Measurements from ENCODE around the gene EMC9. TPM values are rescaled to one million over a fixed set of nuclear protein-coding genes. Genes with fewer than 3 reads are reported as not detected.

Gene EMC9
- total RNA-seq, 1 experiment from 2014 or later: 49.2 TPM

GRCh38 chr14:24189059-24189375, 47.6 kb upstream of the EMC9 start:
- H3K4me1 Mint-ChIP-seq (ENCODE audit: insufficient read depth, unreplicated experiment): peaks cover 15% of the 10 kb centered on the region
- TF ChIP-seq, protein P1, sequence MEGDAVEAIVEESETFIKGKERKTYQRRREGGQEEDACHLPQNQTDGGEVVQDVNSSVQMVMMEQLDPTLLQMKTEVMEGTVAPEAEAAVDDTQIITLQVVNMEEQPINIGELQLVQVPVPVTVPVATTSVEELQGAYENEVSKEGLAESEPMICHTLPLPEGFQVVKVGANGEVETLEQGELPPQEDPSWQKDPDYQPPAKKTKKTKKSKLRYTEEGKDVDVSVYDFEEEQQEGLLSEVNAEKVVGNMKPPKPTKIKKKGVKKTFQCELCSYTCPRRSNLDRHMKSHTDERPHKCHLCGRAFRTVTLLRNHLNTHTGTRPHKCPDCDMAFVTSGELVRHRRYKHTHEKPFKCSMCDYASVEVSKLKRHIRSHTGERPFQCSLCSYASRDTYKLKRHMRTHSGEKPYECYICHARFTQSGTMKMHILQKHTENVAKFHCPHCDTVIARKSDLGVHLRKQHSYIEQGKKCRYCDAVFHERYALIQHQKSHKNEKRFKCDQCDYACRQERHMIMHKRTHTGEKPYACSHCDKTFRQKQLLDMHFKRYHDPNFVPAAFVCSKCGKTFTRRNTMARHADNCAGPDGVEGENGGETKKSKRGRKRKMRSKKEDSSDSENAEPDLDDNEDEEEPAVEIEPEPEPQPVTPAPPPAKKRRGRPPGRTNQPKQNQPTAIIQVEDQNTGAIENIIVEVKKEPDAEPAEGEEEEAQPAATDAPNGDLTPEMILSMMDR (IDR thresholded peaks at IDR 0.05; ENCODE audit: unreplicated experiment): no peak
- DNase-seq (ENCODE audit: unreplicated experiment): no peak
- peak overlapping the region; percentile 84 for H3K27ac Mint-ChIP-seq (ENCODE audit: low read depth, unreplicated experiment)
- H3K36me3 Mint-ChIP-seq (ENCODE audit: insufficient read depth, unreplicated experiment): peaks cover 61% of the 10 kb centered on the region
- peak overlapping the region; percentile 81 for H3K4me3 Mint-ChIP-seq (ENCODE audit: unreplicated experiment)
- POLR2A ChIA-PET: interaction anchor here (0.6 to 4.0 kb wide), 22 partner anchors 9 to 868 kb away, joined by 3 to 27 read pairs (median 4); partner anchors contain the start of genes CHMP4A, CIDEB, DCAF11 and EMC9
- BruUV-seq (replicated peaks): no TSS peak
- CTCF ChIA-PET: interaction anchor here (0.6 to 7.0 kb wide), 7 partner anchors 10 to 121 kb away, joined by 3 to 51 read pairs (median 3); partner anchors contain the start of genes IRF9, LTB4R2 and REC8
- no peaks in the 10 kb centered on the region for H3K27me3 Mint-ChIP-seq (ENCODE audit: insufficient read depth, unreplicated experiment)
- intact Hi-C loops (cut with micrococcal nuclease): loop anchor here (2.0 kb wide), 1 partner anchor 24 kb away; the partner anchor contains the start of gene CHMP4A
- H3K9me3 Mint-ChIP-seq (ENCODE audit: unreplicated experiment): no peaks in the 10 kb centered on the region

- Mint-ChIP-seq H3K27ac (ENCODE audit: low read depth, unreplicated experiment) (peak within 1 kb of the TSS; percentile 84), H3K9me3 (ENCODE audit: unreplicated experiment) (no peaks in the 10 kb centered on the region), H3K36me3 (ENCODE audit: insufficient read depth, unreplicated experiment) (peaks cover 60% of the 10 kb centered on the region), H3K4me1 (ENCODE audit: insufficient read depth, unreplicated experiment) (peaks cover 12% of the 10 kb centered on the region), H3K27me3 (ENCODE audit: insufficient read depth, unreplicated experiment) (no peaks in the 10 kb centered on the region), H3K4me3 (ENCODE audit: unreplicated experiment) (peak within 1 kb of the TSS; percentile 81)
- BruUV-seq (replicated peaks): TSS peak; percentile 56
- ChIA-PET CTCF (interaction anchor here (0.6 to 7.0 kb wide), 8 partner anchors 9 to 122 kb away, joined by 3 to 51 read pairs (median 3); partner anchors contain the start of genes IRF9, LTB4R2 and REC8), POLR2A (interaction anchor here (0.6 to 4.0 kb wide), 22 partner anchors 9 to 867 kb away, joined by 3 to 27 read pairs (median 4); partner anchors contain the start of genes CHMP4A, CIDEB, DCAF11 and EMC9)
- TF ChIP-seq, protein P1 (IDR thresholded peaks at IDR 0.05; ENCODE audit: unreplicated experiment): no peak
- DNase-seq (ENCODE audit: unreplicated experiment): peak; percentile 97
- intact Hi-C loops (cut with micrococcal nuclease): loop anchor here (2.0 kb wide), 1 partner anchor 24 kb away; the partner anchor contains the start of gene CHMP4A
Observed at GRCh38 chr14:24188251-24189058, 47.1 kb upstream of the EMC9 start, which contains the start of gene IPO4. IPO4 (minus strand) TSS chr14:24188816; CDS start chr14:24188787, 29 bp downstream.

- CTCF ChIA-PET: interaction anchor here (0.5 to 7.0 kb wide), 6 partner anchors 11 to 1234 kb away, joined by 3 to 51 read pairs (median 4); partner anchors contain the start of gene IRF9
- Mint-ChIP-seq H3K27me3 (ENCODE audit: insufficient read depth, unreplicated experiment) (no peaks in the 10 kb centered on the region), H3K27ac (ENCODE audit: low read depth, unreplicated experiment) (peak overlapping the region; percentile 84), H3K9me3 (ENCODE audit: unreplicated experiment) (no peaks in the 10 kb centered on the region), H3K4me1 (ENCODE audit: insufficient read depth, unreplicated experiment) (peaks cover 12% of the 10 kb centered on the region), H3K36me3 (ENCODE audit: insufficient read depth, unreplicated experiment) (peaks cover 57% of the 10 kb centered on the region), H3K4me3 (ENCODE audit: unreplicated experiment) (peak overlapping the region; percentile 81)
- POLR2A ChIA-PET: interaction anchor here (1.1 to 4.0 kb wide), 4 partner anchors 8 to 78 kb away, joined by 3 to 25 read pairs (median 8); partner anchors contain the start of genes PSME2 and RNF31
- no peak for DNase-seq (ENCODE audit: unreplicated experiment)
- TF ChIP-seq, protein P1 (IDR thresholded peaks at IDR 0.05; ENCODE audit: unreplicated experiment): no peak
- intact Hi-C loops (cut with micrococcal nuclease): no loop called here
- BruUV-seq (replicated peaks): no TSS peak
Observed at GRCh38 chr14:24187539-24187915, 46.1 kb upstream of the EMC9 start.

Data from MCF 10A (cell line).